Left lung (tissue), 10 donors: ENCODE results near the gene RNF113B. TPM values are rescaled to one million over a fixed set of nuclear protein-coding genes. Genes with fewer than 3 reads are reported as not detected.

ENCODE experiments used
- ATAC-seq: fragments of 200-7000 bp; cut with Tn5 transposase; one replicate; pipeline ENCODE4 v1.9.1; 2020; ENCODE audit warnings: moderate library complexity
- DNase-seq, 4 donors: peaks; one replicate each; pipeline ENCODE4 v3.0.0-alpha.2; 2013 to 2020
- H3K27ac ChIP-seq, 2 donors: fragments of 200-600 bp; sonication (generic) in 1 of 2; one replicate each; pipeline versions ENCODE4 v1.5.0 to v1.8.0; 2020 to 2021
- H3K27me3 ChIP-seq, 2 donors: fragments of 200-600 bp; sonication (generic) in 1 of 2; one replicate each; pipeline versions ENCODE4 v1.5.0 to v1.8.0; 2020 to 2021
- H3K36me3 ChIP-seq, 2 donors: fragments of 200-600 bp; sonication (generic) in 1 of 2; one replicate each; pipeline versions ENCODE4 v1.5.0 to v1.8.0; 2020 to 2021
- H3K4me1 ChIP-seq, 2 donors: fragments of 200-600 bp; one replicate each; pipeline ENCODE4 v1.8.0; 2021
- H3K4me3 ChIP-seq, 2 donors: fragments of 200-600 bp; sonication (generic) in 1 of 2; one replicate each; pipeline versions ENCODE4 v1.5.0 to v1.8.0; 2020 to 2021; ENCODE audit warnings: mild to moderate bottlenecking in 1 of 2
- H3K9me3 ChIP-seq, 2 donors: fragments of 200-600 bp; sonication (generic) in 1 of 2; one replicate each; pipeline versions ENCODE4 v1.5.0 to v1.8.0; 2020 to 2021
- intact Hi-C, 2 donors: fragments of 100-400 bp; cut with DNase I; formaldehyde crosslinking; loops; one replicate each; pipeline versions ENCODE4 v1.11.2 to v1.14.2; 2022
- microRNA-seq, 2 donors: library from miRNA; unstranded; fragments of <30 nt; microRNA quantifications; one replicate each; pipeline ENCODE4, GENCODE V29; 2019
- polyA plus RNA-seq, 6 donors: library from polyadenylated mRNA; unstranded; fragments of 120-200 nt; gene quantifications; one replicate each; pipeline ENCODE4 v1.2.1, GENCODE V29; 2013; ENCODE audit not compliant: insufficient read length in 6 of 6
- total RNA-seq, 2 donors: library from RNA; stranded (reverse); fragmentation: NEBNext Ultra II Directional; extraction: Animal tissue kit (Norgen Biotek cat#: 25700); gene quantifications; one replicate each; pipeline ENCODE4 v1.2.1, GENCODE V29; 2021
- TF ChIP-seq, protein P1 (sequence below), 2 donors: fragments of 200-600 bp; sonication (generic) in 1 of 2; IDR thresholded peaks; one replicate each; pipeline versions ENCODE4 v1.5.0 to v1.8.0; 2021; ENCODE audit warnings: antibody characterized with exemption in 2 of 2
- donor health status: DM: no; HTN: yes; CAD: no.
- donor health status: DM: no; HTN: no; CAD: no.

The RNF113B gene
- total and polyA plus RNA-seq, 8 donors = 0.18 TPM; not detected in 7

DNA sequence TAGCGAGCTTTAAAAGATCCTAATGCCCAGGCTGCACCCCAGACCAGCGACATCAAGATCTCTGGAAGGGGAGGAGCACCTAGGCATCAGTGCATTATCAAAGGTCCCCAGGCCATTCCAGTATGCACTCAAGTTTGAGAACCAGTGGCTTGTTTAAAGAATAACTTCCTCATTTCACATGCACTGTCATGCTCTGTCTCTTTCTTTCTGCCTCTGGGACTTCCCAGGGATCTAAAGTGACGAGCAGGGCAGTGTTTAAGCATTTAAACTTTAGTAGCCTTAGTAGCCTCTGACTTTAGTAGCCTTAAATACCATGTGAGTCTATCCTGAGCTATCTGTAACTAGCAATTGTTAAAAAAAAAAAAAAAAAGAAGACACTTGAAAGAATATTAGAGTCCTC, 43.1 kb downstream of the RNF113B start:
- Histone ChIP-seq H3K27me3 (no peaks in the 10 kb centered on the region), H3K9me3 (no peaks in the 10 kb centered on the region), H3K27ac (no peak overlapping the region), H3K4me1 (no peaks in the 10 kb centered on the region), H3K36me3 (no peaks in the 10 kb centered on the region), H3K4me3 (no peak overlapping the region)
- intact Hi-C loops = no loop called here
- no peak for ATAC-seq
- DNase-seq = no peak
- TF ChIP-seq, protein P1, sequence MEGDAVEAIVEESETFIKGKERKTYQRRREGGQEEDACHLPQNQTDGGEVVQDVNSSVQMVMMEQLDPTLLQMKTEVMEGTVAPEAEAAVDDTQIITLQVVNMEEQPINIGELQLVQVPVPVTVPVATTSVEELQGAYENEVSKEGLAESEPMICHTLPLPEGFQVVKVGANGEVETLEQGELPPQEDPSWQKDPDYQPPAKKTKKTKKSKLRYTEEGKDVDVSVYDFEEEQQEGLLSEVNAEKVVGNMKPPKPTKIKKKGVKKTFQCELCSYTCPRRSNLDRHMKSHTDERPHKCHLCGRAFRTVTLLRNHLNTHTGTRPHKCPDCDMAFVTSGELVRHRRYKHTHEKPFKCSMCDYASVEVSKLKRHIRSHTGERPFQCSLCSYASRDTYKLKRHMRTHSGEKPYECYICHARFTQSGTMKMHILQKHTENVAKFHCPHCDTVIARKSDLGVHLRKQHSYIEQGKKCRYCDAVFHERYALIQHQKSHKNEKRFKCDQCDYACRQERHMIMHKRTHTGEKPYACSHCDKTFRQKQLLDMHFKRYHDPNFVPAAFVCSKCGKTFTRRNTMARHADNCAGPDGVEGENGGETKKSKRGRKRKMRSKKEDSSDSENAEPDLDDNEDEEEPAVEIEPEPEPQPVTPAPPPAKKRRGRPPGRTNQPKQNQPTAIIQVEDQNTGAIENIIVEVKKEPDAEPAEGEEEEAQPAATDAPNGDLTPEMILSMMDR (IDR thresholded peaks at IDR 0.05) = no peak

DNA sequence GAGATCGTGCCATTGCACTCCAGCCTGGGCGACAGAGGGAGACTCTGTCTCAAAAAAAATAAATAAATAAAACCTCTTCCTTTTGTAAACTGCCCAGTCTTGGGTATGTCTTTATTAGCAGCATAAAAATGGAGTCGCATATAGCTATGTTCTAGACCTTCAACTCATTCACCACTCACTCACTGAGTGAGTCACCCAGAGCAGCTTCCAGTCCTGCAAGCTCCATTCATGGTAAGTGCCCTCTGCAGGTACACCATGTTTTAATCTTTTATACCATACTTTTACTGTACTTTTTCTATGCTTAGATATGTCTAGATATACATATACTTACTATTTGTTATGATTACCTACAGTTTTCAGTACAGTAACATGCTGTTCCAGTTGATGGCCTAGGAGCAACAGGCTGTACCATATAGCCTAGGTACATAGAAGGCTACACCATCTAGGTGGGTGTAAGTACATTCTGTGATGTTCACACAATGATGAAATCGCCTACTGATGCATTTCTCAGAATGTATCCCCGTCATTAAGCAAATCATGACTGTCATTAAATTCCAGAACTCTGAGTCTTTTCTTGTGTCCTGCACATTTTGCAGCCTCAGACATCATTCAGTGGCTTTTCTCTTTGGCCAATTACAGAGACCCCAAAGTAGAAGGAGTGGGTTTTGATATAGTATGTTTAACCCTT, 47.9 kb downstream of the RNF113B start:
- TF ChIP-seq, protein P1 (IDR thresholded peaks at IDR 0.05) = no peak
- Histone ChIP-seq H3K27ac (no peak overlapping the region), H3K4me1 (no peaks in the 10 kb centered on the region), H3K9me3 (no peaks in the 10 kb centered on the region), H3K36me3 (no peaks in the 10 kb centered on the region), H3K4me3 (no peak overlapping the region), H3K27me3 (no peaks in the 10 kb centered on the region)
- no peak for ATAC-seq
- no peak for DNase-seq
- intact Hi-C loops = no loop called here

Small RNA genes lying within 50 kb of the gene (microRNA-seq; reads per million reads assigned to microRNA genes)
- 0 to 0.27 reads per million in 2 donors for gene MIR3170

Other genes with a start within 250 kb of the RNF113B start
- gene IPO5, start 223.6 kb downstream of the RNF113B start, total RNA-seq = 100 to 1,000 TPM in 1 of 2 donors, 10 to 100 TPM in 1; 74.5 to 105 TPM
- gene IPO5, start 223.6 kb downstream of the RNF113B start, polyA plus RNA-seq = 100 to 1,000 TPM; 150 to 170 (median 159) TPM
- gene FARP1, start 34.2 kb downstream of the RNF113B start, total RNA-seq = 100 to 1,000 TPM in 1 of 2 donors, 10 to 100 TPM in 1; 78.9 to 124 TPM
- gene FARP1, start 34.2 kb downstream of the RNF113B start, polyA plus RNA-seq = 100 to 1,000 TPM; 115 to 142 (median 133) TPM